IMR-90 (cell line): ENCODE measurements around the gene RGS9. TPM values are rescaled to one million over a fixed set of nuclear protein-coding genes. Genes with fewer than 3 reads are reported as not detected.
"Not testable (repeated sequence)": the region's sequence is repeated elsewhere in the genome, so short reads cannot be mapped to it uniquely, and the experiment has no call there.

Source experiments
- ATAC-seq: fragments of 200-7000 bp; cut with Tn5 transposase; 2 replicates; pipeline ENCODE4 v1.9.1; 2020; ENCODE audit warnings: low read depth, mild to moderate bottlenecking, moderate library complexity
- BruUV-seq: library from RNA; stranded (reverse); fragments of 400-500 nt; replicated peaks from 2 replicates; lab custom pipeline; 2021; lab: Mats Ljungman, UMichigan
- CTCF ChIA-PET: fragments of 300-600 bp; formaldehyde crosslinking; extraction: SDS; loops from one replicate; lab custom pipeline; 2021; ENCODE audit warnings: antibody characterized with exemption; lab: Yijun Ruan, JAX
- POLR2A ChIA-PET: fragments of 300-600 bp; sonication (Branson Sonifier 250); formaldehyde crosslinking; loops from one replicate; lab custom pipeline; 2022; ENCODE audit warnings: antibody characterized with exemption; ENCODE audit not compliant: unreplicated experiment; lab: Charles Lee
- DNase-seq: peaks from one replicate; pipeline ENCODE4 v3.0.0; 2013
- H2AFZ ChIP-seq: replicated peaks from 2 replicates; pipeline ENCODE3; 2013; ENCODE audit warnings: low read length, mild to moderate bottlenecking; ENCODE audit not compliant: poor library complexity
- H2AK5ac ChIP-seq: 2 replicates; pipeline ENCODE4 v1.6.1; 2013; ENCODE audit warnings: low read depth, low read length, inconsistent platforms
- H2AK9ac ChIP-seq: replicated peaks from 2 replicates; pipeline ENCODE3; 2013; ENCODE audit warnings: mild to moderate bottlenecking, low read depth, low read length, moderate library complexity; ENCODE audit not compliant: poor library complexity
- H2BK120ac ChIP-seq: 2 replicates; pipeline ENCODE4 v1.6.1; 2013; ENCODE audit warnings: low read depth, low read length, inconsistent platforms
- H2BK15ac ChIP-seq: 3 replicates; pipeline ENCODE4 v1.6.1; 2013; ENCODE audit warnings: low read depth, low read length, inconsistent platforms
- H2BK20ac ChIP-seq: 2 replicates; pipeline ENCODE4 v1.6.1; 2013; ENCODE audit warnings: low read depth, mild to moderate bottlenecking, inconsistent platforms, low read length, moderate library complexity
- H2BK5ac ChIP-seq: 2 replicates; pipeline ENCODE4 v1.6.1; 2013; ENCODE audit warnings: mild to moderate bottlenecking, low read depth, low read length, inconsistent platforms; ENCODE audit not compliant: poor library complexity, severe bottlenecking
- H3K14ac ChIP-seq: replicated peaks from 2 replicates; pipeline ENCODE4 v1.6.1; 2013; ENCODE audit warnings: low read depth, low read length, inconsistent platforms
- H3K18ac ChIP-seq: 2 replicates; pipeline ENCODE4 v1.6.1; 2013; ENCODE audit warnings: low read depth, low read length, control low read depth
- H3K23ac ChIP-seq: 2 replicates; pipeline ENCODE4 v1.6.1; 2013; ENCODE audit warnings: low read depth, low read length, inconsistent platforms
- H3K27ac ChIP-seq: 2 replicates; pipeline ENCODE4 v1.5.1; 2013; ENCODE audit warnings: mild to moderate bottlenecking, control low read depth, low read length; ENCODE audit not compliant: insufficient read depth
- H3K27me3 ChIP-seq: 2 replicates; pipeline ENCODE4 v1.6.1; 2013; ENCODE audit warnings: low read length; ENCODE audit not compliant: control insufficient read depth, insufficient read depth
- H3K36me3 ChIP-seq: 2 replicates; pipeline ENCODE4 v1.6.1; 2013; ENCODE audit warnings: low read length, mixed read lengths; ENCODE audit not compliant: control insufficient read depth, insufficient read depth
- H3K4ac ChIP-seq: 2 replicates; pipeline ENCODE4 v1.6.1; 2013; ENCODE audit warnings: low read depth, low read length, inconsistent platforms
- H3K4me1 ChIP-seq: 2 replicates; pipeline ENCODE4 v1.6.1; 2013; ENCODE audit warnings: low read length, mixed read lengths; ENCODE audit not compliant: control insufficient read depth, insufficient read depth
- H3K4me2 ChIP-seq: 2 replicates; pipeline ENCODE4 v1.6.1; 2013; ENCODE audit warnings: low read depth, mild to moderate bottlenecking, control low read depth, low read length, moderate library complexity
- H3K4me3 ChIP-seq: 2 replicates; pipeline ENCODE4 v1.5.1; 2013; ENCODE audit warnings: low read depth, mild to moderate bottlenecking, control low read depth, low read length, moderate library complexity; ENCODE audit not compliant: insufficient read depth
- H3K56ac ChIP-seq: 2 replicates; pipeline ENCODE4 v1.6.1; 2013; ENCODE audit warnings: low read length, inconsistent platforms; ENCODE audit not compliant: insufficient read depth; ENCODE audit errors: extremely low read depth
- H3K79me1 ChIP-seq, 2 experiments: 2 replicates each; pipeline ENCODE4 v1.6.1; 2013; ENCODE audit warnings: low read length in 2 of 2, inconsistent platforms in 1 of 2, low read depth in 1 of 2
- H3K9ac ChIP-seq: 2 replicates; pipeline ENCODE4 v1.6.1; 2013; ENCODE audit warnings: low read depth, low read length, control low read depth
- H3K9me1 ChIP-seq: 2 replicates; pipeline ENCODE4 v1.6.1; 2013; ENCODE audit warnings: low read length, inconsistent platforms; ENCODE audit not compliant: insufficient read depth
- H3K9me3 ChIP-seq: 2 replicates; pipeline ENCODE4 v1.6.1; 2013; ENCODE audit warnings: low read length; ENCODE audit not compliant: control insufficient read depth, insufficient read depth
- H4K20me1 ChIP-seq: 2 replicates; pipeline ENCODE4 v1.6.1; 2013; ENCODE audit warnings: low read length, inconsistent platforms; ENCODE audit not compliant: insufficient read depth
- H4K5ac ChIP-seq: 2 replicates; pipeline ENCODE4 v1.6.1; 2013; ENCODE audit warnings: mild to moderate bottlenecking, low read depth, low read length, control low read depth
- H4K8ac ChIP-seq, 2 experiments: 2 replicates each; pipeline ENCODE4 v1.6.1; 2013; ENCODE audit warnings: low read depth in 2 of 2, low read length in 2 of 2, control low read depth in 1 of 2, inconsistent platforms in 1 of 2
- H4K91ac ChIP-seq: 2 replicates; pipeline ENCODE4 v1.6.1; 2013; ENCODE audit warnings: low read depth, low read length, inconsistent platforms; ENCODE audit not compliant: insufficient read depth
- CEBPB ChIP-seq: IDR thresholded peaks from 2 replicates; pipeline ENCODE4 v1.6.1; 2012; ENCODE audit warnings: low read depth, low read length, improper control_type of control experiment
- FOS ChIP-seq: fragments of 150-350 bp; IDR thresholded peaks from 2 replicates; pipeline ENCODE4 v1.6.1; 2016; ENCODE audit warnings: low read depth, low read length
- WGBS, 2 experiments: methylation state at CpG; one replicate each; pipeline versions ENCODE4 v1.1.5 to v1.1.7; 2013; ENCODE audit warnings: missing lambda C conversion rate in 2 of 2; ENCODE audit not compliant: insufficient read length in 1 of 2; ENCODE audit errors: extremely low coverage in 2 of 2; 5-methylcytosine and 5-hydroxymethylcytosine counted together
- dilution Hi-C: fragments of 300-500 bp; cut with HindIII; formaldehyde crosslinking; loops from one replicate; pipeline ENCODE4 v1.14.3; 2018; ENCODE audit warnings: low sequenced_read_pairs; ENCODE audit not compliant: unreplicated experiment
- in situ Hi-C: fragments of 300-500 bp; cut with MboI; formaldehyde crosslinking; loops from 3 replicates; pipeline ENCODE4 v1.14.3; 2019; ENCODE audit warnings: low sequenced_read_pairs, inconsistent platforms, mixed read lengths
- intact Hi-C: fragments of 100-400 bp; cut with micrococcal nuclease; formaldehyde crosslinking; loops from 2 replicates; pipeline ENCODE4 v1.10.0; 2022
- polyA plus RNA-seq, 3 experiments: library from polyadenylated mRNA; depleted of rRNA; stranded (reverse); fragments of >200 nt; gene quantifications; 2 replicates each; pipeline ENCODE4 v1.2.3, GENCODE V29; 2012; ENCODE audit warnings: low replicate concordance in 1 of 3
- total RNA-seq: library from RNA; depleted of rRNA; stranded (reverse); fragments of >200 nt; gene quantifications from 2 replicates; pipeline ENCODE4 v1.2.3, GENCODE V29; 2012

Gene RGS9
- total and polyA plus RNA-seq, 2 of the 4 experiments (the other 2 are of a cell fraction): 0.90 to 1.1 TPM

GRCh38 chr17:65207448-65207847 lies 70.3 kb downstream of the RGS9 start:
- H4K5ac ChIP-seq, H4K20me1 ChIP-seq, H4K91ac ChIP-seq, H3K9ac ChIP-seq, H3K27ac ChIP-seq, H3K27me3 ChIP-seq, H3K9me3 ChIP-seq, H3K4me3 ChIP-seq, H2BK20ac ChIP-seq, H3K4me2 ChIP-seq, H3K4ac ChIP-seq, H3K14ac ChIP-seq, H3K36me3 ChIP-seq, H2BK120ac ChIP-seq, H3K4me1 ChIP-seq, H2BK15ac ChIP-seq, H3K56ac ChIP-seq, H3K79me1 ChIP-seq, H2AFZ ChIP-seq, dilution Hi-C loops, H2AK9ac ChIP-seq, in situ Hi-C loops, H3K9me1 ChIP-seq, H3K18ac ChIP-seq, POLR2A ChIA-PET, H3K23ac ChIP-seq, H2AK5ac ChIP-seq, intact Hi-C loops, BruUV-seq, H2BK5ac ChIP-seq, H4K8ac ChIP-seq: not testable (repeated sequence)
- ATAC-seq: peak; percentile 92
- WGBS, 2 experiments: no CpG with 5 or more reads among the region's 1 CpG
- CTCF ChIA-PET: interaction anchor here (0.8 kb wide), 1 partner anchor 16 kb away, joined by 3 read pairs; no protein-coding TSS in a partner anchor
- 0 out of 2 replicates have a peak, but pooled peaks have one; percentile 29 for TF ChIP-seq CEBPB
- TF ChIP-seq FOS: peak; percentile 61
- peak; percentile 81 for DNase-seq
